Measurements from ENCODE around the gene SUCLG1. TPM values are rescaled to one million over a fixed set of nuclear protein-coding genes. Genes with fewer than 3 reads are reported as not detected.

Gene SUCLG1
- polyA plus RNA-seq, 12 donors: 61.0 to 94.5 (median 79.6) TPM; not detected in 1

Other genes with a start within 250 kb of the SUCLG1 start
- under 1 TPM in 10 of 12 donors, not detected in 2; 0.12 to 0.40 (median 0.20) TPM for gene DNAH6, start 57.2 kb upstream of the SUCLG1 start, polyA plus RNA-seq (ENCODE audit: insufficient read length in 12 of 12)